Endodermal cell (in vitro differentiated cells): Measurements from ENCODE around the gene C3orf70. TPM values are rescaled to one million over a fixed set of nuclear protein-coding genes. Genes with fewer than 3 reads are reported as not detected.
A peak's percentile ranks its signal among the peaks of the same experiment; 100 is the strongest.

Experiments
- DNase-seq: peaks from one replicate; pipeline ENCODE4 v3.0.0-alpha.2; 2017
- H3K27ac ChIP-seq: 2 replicates; pipeline ENCODE4 v1.5.1; 2013; ENCODE audit warnings: mild to moderate bottlenecking, low read depth, low read length, moderate library complexity
- H3K27me3 ChIP-seq: 2 replicates; pipeline ENCODE4 v1.6.1; 2013; ENCODE audit warnings: mild to moderate bottlenecking, low read length, moderate library complexity; ENCODE audit not compliant: insufficient read depth, control insufficient read depth, poor library complexity, severe bottlenecking
- H3K36me3 ChIP-seq: 2 replicates; pipeline ENCODE4 v1.7.0; 2013; ENCODE audit warnings: mild to moderate bottlenecking, low read length, moderate library complexity; ENCODE audit not compliant: control insufficient read depth, insufficient read depth
- H3K4me1 ChIP-seq: one replicate; pipeline ENCODE4 v1.7.0; 2013; ENCODE audit warnings: low read length; ENCODE audit not compliant: control insufficient read depth, insufficient read depth
- H3K4me3 ChIP-seq: 2 replicates; pipeline ENCODE4 v1.5.1; 2013; ENCODE audit warnings: mild to moderate bottlenecking, low read length, moderate library complexity
- H3K9ac ChIP-seq: 2 replicates; pipeline ENCODE4 v1.6.1; 2013; ENCODE audit warnings: mild to moderate bottlenecking, low read length, moderate library complexity; ENCODE audit not compliant: poor library complexity, severe bottlenecking; ENCODE audit errors: extremely low read depth
- H3K9me3 ChIP-seq: 2 replicates; pipeline ENCODE4 v1.6.1; 2013; ENCODE audit warnings: mild to moderate bottlenecking, low read length, moderate library complexity; ENCODE audit not compliant: control insufficient read depth
- H3K27ac Mint-ChIP-seq: 2 replicates; pipeline ENCODE4 v1.8.0; 2020; ENCODE audit warnings: mixed read lengths
- H3K27me3 Mint-ChIP-seq: 2 replicates; pipeline ENCODE4 v1.8.0; 2021; ENCODE audit warnings: mild to moderate bottlenecking, mixed read lengths; ENCODE audit not compliant: insufficient read depth
- H3K36me3 Mint-ChIP-seq: 2 replicates; pipeline ENCODE4 v1.8.0; 2020; ENCODE audit warnings: low read depth, mixed read lengths
- H3K4me1 Mint-ChIP-seq: 2 replicates; pipeline ENCODE4 v1.8.0; 2020; ENCODE audit warnings: mixed read lengths
- H3K4me3 Mint-ChIP-seq: 2 replicates; pipeline ENCODE4 v1.8.0; 2020; ENCODE audit warnings: mild to moderate bottlenecking, moderate library complexity, mixed read lengths
- H3K9me3 Mint-ChIP-seq: 2 replicates; pipeline ENCODE4 v1.8.0; 2020; ENCODE audit warnings: mild to moderate bottlenecking, mixed read lengths
- WGBS, 2 experiments: methylation state at CpG; one replicate each; pipeline versions ENCODE4 v1.1.5 to v1.1.7; 2013; ENCODE audit warnings: missing lambda C conversion rate in 2 of 2, mixed read lengths in 1 of 2; ENCODE audit not compliant: insufficient coverage in 1 of 2, insufficient read length in 1 of 2; 5-methylcytosine and 5-hydroxymethylcytosine counted together
- total RNA-seq, 2 donors: library from RNA; stranded (reverse); fragmentation: NEBNext Ultra II Directional in 1 of 2; extraction: Animal tissue kit (Norgen Biotek cat#: 25700) in 1 of 2; gene quantifications; 2 replicates in 1 of 2; 3 replicates in 1 of 2; pipeline ENCODE4 v1.2.1, GENCODE V29; 2021
- TF ChIP-seq, protein P1 (sequence below): fragments of 200-600 bp; sonication (generic); conservative IDR thresholded peaks from 2 replicates; pipeline ENCODE4 v1.5.0; 2021; ENCODE audit warnings: antibody characterized with exemption, mild to moderate bottlenecking

C3orf70 gene
- total RNA-seq, 2 donors from 2014 or later = 0.88 to 5.0 TPM

DNA sequence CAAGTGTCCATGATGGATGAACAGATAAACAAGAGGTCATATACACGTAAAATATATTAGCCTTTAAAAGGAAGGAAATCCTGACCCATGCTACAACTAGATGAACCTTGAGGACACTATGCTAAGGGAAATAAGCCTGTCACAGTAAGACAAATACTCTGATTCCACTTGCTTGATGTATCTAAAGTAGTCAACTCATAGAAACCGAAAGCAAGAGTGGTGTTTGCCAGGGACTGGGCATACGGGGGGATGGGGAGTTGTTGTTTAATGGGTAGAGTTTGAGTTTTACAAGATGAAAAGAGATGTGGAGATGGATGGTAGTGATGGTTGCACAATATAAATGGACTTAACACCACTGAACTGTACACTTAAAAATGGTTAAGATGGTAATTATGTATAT is 65.4 kb downstream of the C3orf70 start:
- Mint-ChIP-seq H3K27ac (no peak overlapping the region), H3K36me3 (no peaks in the 10 kb centered on the region), H3K27me3 (no peaks in the 10 kb centered on the region), H3K9me3 (no peaks in the 10 kb centered on the region), H3K4me1 (no peaks in the 10 kb centered on the region), H3K4me3 (no peak overlapping the region)
- no peak for DNase-seq
- no peaks in the 10 kb centered on the region for H3K9me3 ChIP-seq
- WGBS, 2 experiments = 91 to 100% methylated on average over 1 to 3 of the region's 3 CpGs
- no peak overlapping the region for H3K27ac ChIP-seq
- no peaks in the 10 kb centered on the region for H3K4me1 ChIP-seq
- no peak overlapping the region for H3K9ac ChIP-seq
- H3K27me3 ChIP-seq = no peaks in the 10 kb centered on the region
- no peaks in the 10 kb centered on the region for H3K36me3 ChIP-seq
- TF ChIP-seq, protein P1, sequence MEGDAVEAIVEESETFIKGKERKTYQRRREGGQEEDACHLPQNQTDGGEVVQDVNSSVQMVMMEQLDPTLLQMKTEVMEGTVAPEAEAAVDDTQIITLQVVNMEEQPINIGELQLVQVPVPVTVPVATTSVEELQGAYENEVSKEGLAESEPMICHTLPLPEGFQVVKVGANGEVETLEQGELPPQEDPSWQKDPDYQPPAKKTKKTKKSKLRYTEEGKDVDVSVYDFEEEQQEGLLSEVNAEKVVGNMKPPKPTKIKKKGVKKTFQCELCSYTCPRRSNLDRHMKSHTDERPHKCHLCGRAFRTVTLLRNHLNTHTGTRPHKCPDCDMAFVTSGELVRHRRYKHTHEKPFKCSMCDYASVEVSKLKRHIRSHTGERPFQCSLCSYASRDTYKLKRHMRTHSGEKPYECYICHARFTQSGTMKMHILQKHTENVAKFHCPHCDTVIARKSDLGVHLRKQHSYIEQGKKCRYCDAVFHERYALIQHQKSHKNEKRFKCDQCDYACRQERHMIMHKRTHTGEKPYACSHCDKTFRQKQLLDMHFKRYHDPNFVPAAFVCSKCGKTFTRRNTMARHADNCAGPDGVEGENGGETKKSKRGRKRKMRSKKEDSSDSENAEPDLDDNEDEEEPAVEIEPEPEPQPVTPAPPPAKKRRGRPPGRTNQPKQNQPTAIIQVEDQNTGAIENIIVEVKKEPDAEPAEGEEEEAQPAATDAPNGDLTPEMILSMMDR = no peak
- H3K4me3 ChIP-seq = no peak overlapping the region

DNA sequence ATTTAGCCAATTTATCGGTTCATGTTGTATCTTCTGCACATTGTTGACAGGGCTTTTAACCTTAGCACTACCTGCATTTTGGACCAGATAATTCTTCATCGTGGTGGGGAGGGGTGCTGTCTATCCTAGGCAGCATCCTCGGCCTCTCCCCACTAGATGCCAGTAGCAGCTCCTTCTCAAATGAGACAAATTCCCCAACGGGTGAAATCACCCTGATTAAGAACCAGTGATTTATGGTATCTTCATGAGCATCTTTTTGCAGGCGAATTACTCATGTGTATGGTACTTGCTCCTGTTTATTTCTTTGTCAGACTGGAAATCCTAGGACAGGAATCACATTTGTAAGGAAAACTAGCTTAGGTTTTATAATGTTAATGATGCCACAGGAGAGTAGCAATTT is 68.0 kb downstream of the C3orf70 start:
- no peak overlapping the region for H3K27ac Mint-ChIP-seq
- no peak overlapping the region for H3K4me3 Mint-ChIP-seq
- TF ChIP-seq, protein P1 = peak; percentile 7
- no peaks in the 10 kb centered on the region for H3K9me3 ChIP-seq
- DNase-seq = no peak
- no peaks in the 10 kb centered on the region for H3K36me3 ChIP-seq
- no peak overlapping the region for H3K9ac ChIP-seq
- H3K4me1 ChIP-seq = no peaks in the 10 kb centered on the region
- H3K27ac ChIP-seq = no peak overlapping the region
- no peaks in the 10 kb centered on the region for H3K27me3 ChIP-seq
- H3K4me3 ChIP-seq = no peak overlapping the region
- WGBS, 2 experiments = 89 to 98% methylated on average over 4 to 5 of the region's 5 CpGs
- H3K27me3 Mint-ChIP-seq = no peaks in the 10 kb centered on the region
- H3K36me3 Mint-ChIP-seq = no peaks in the 10 kb centered on the region
- no peaks in the 10 kb centered on the region for H3K9me3 Mint-ChIP-seq
- H3K4me1 Mint-ChIP-seq = no peaks in the 10 kb centered on the region

DNA sequence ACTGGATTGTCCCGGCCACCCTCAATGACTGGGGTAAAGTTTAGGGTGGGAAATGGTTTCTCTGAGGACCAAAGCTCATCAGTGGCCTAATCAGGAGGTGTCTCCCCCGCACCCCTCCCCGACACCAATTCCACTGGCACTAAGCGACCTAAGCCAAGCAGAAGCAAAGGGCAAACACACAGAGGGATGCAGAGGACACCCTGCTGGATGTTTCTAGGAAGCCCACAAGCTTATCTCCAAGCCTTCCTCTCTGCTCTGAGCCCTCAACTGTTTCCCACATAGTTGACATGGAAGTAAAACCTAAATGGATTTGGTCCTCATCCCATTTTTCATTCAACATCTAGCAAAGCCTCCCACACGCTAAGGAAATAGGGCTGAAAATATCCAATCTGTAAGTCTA is 68.5 kb downstream of the C3orf70 start:
- Histone ChIP-seq H3K4me1 (no peaks in the 10 kb centered on the region), H3K9me3 (no peaks in the 10 kb centered on the region), H3K27ac (no peak overlapping the region), H3K9ac (no peak overlapping the region), H3K4me3 (no peak overlapping the region), H3K36me3 (no peaks in the 10 kb centered on the region), H3K27me3 (no peaks in the 10 kb centered on the region)
- no peak overlapping the region for H3K4me3 Mint-ChIP-seq
- DNase-seq = no peak
- no peaks in the 10 kb centered on the region for H3K36me3 Mint-ChIP-seq
- H3K27ac Mint-ChIP-seq = no peak overlapping the region
- WGBS, 2 experiments = 91 to 98% methylated on average over 4 to 5 of the region's 5 CpGs
- TF ChIP-seq, protein P1 = no peak
- no peaks in the 10 kb centered on the region for H3K4me1 Mint-ChIP-seq
- H3K27me3 Mint-ChIP-seq = no peaks in the 10 kb centered on the region
- no peaks in the 10 kb centered on the region for H3K9me3 Mint-ChIP-seq
